Ramos (cell line): Measurements from ENCODE around the gene RIC1.
"Not testable (repeated sequence)": the region's sequence is repeated elsewhere in the genome, so short reads cannot be mapped to it uniquely, and the experiment has no call there.

Experiments
- in situ Hi-C: fragments of 300-500 bp; cut with MboI; formaldehyde crosslinking; loops from one replicate; pipeline ENCODE4 v1.14.3; 2022; ENCODE audit warnings: low sequenced_read_pairs; ENCODE audit not compliant: unreplicated experiment

The RIC1 gene

DNA sequence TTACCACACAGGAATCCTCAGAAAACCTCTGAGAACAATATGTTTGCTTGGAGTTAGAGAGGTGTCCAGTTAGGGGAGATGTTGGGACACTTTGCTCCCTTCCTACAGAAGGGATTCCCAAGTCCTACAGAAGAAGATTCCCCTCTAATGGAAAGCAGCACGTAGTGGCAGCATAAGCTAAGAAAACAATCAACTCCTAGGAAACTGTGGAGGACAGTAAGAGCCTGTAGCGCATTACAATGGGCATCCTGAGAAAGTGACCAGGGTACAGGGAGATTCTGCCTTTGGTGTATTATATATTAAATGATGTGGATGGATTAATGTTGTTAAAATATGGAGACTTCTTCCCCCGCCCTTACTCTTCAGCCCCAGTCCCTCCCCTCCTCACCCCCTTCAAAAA lies 13.9 kb upstream of the RIC1 start:
- in situ Hi-C loops, result no loop called here

DNA sequence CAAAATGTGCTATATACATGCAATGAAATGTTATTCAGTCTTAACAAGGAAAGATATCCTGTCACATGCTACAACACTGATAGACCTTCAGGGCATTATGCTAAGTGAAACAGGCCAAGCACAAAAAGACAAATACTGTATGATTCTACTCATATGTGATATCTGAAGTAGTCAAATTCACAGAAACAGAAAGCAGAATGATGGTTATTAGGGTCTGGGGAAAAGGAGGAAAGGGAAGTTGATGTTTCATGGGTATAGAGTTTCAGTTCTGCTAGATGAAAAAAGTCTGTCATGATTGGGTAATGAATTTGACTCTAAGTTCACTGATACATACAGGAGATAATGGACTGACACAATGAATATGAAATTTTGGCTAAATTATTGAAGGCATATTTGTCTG lies 11.2 kb upstream of the RIC1 start:
- in situ Hi-C loops, result no loop called here

DNA sequence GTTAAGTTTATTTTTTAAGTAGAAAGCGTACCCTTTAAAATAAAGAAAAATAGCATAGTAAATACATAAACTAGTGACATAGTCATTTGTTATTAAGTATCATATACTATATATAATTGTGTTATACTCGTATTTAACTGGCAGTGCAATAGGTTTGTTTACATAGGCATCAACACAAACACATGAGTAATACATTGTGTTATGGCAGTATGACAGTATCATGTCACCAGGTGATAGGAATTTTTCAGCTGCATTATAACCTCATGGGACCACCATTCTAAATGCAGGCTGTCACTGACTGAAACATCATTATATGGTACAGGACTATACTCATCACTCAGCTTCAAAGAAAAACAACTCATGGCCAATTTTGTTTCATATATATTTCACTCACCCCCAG lies 8.4 kb upstream of the RIC1 start:
- in situ Hi-C loops, result no loop called here

DNA sequence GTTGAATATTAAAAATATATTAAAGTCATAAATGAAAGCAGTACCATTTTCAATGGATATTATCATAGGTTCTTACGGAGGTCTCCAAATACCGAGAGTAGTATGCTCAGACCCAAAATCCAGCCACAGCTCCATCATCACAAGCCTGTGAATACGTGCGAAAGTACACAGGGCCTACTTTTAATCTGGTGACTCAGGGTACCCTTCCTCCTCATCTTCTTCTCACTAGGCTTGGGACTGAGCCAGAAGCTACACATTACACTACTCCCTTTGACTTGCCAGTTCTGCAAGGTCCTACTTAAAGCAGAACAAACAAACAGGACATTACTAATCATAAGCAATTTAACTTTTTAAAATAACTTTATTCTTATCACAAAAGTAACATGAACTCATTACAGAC lies 7.6 kb upstream of the RIC1 start:
- in situ Hi-C loops, result no loop called here

DNA sequence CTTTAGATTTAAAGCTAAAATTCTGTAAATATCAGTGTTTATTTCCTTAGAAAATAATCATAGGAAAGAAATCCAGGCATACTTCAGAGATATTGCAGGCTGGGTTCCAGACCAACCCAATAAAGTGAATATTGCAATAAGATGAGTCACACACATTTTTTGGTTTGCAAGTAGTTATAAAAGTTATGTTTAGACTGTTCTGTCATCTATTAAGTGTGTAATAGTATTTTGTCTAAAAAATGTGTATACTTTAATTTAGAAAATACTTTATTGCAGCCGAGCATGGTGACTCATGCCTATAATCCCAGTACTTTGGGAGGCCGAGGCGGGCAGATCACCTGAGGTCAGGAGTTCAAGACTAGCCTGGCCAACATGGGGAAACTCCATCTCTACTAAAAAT lies 6.9 kb upstream of the RIC1 start:
- in situ Hi-C loops, result no loop called here

GRCh38 chr9:5624655-5625054 lies 4.3 kb upstream of the RIC1 start:
- in situ Hi-C loops, result no loop called here

DNA sequence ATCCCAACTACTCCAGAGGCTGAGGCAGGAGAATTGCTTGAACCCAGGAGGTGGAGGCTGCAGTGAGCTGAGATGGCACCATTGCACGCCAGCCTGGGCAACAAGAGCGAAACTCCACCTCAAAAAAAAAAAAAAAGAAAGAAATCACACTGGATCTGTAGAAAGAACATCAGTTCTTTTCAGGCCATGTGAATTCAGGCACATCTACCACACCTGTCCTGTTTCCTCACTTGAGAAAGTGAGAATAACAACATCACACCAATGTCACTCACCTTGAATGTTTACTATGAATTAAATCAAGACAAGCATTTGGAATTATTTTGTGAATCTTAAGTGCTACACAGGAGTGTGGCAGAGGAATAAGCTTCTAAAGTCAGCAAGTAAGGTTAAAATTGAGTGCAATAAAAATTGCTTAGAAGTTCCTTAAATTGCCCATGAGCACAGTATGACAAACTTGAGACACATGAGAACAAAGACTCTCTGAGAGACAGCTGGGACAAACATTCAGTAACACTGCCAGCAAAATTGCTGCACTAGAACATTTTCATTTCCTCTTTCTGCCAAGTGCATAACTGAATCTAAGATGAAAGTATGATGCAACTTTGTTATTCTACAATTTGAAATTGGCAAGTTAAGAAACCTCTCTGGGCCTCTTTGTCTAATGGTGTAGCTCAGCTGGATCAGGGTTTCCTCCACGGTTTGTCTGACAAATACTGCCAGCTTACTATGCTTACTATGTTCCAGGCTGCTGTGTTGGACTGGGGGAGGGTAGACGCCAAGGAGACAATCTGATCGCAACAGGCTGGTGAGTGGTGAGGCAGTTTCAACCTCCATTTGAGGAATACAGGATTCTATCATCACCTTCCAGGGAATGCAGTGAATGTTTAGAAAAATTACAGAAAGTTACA lies 1.9 kb upstream of the RIC1 start:
- in situ Hi-C loops, result no loop called here

- in situ Hi-C loops, result not testable (repeated sequence)
Observed at GRCh38 chr9:5627686-5628085, 1.2 kb upstream of the RIC1 start.

DNA sequence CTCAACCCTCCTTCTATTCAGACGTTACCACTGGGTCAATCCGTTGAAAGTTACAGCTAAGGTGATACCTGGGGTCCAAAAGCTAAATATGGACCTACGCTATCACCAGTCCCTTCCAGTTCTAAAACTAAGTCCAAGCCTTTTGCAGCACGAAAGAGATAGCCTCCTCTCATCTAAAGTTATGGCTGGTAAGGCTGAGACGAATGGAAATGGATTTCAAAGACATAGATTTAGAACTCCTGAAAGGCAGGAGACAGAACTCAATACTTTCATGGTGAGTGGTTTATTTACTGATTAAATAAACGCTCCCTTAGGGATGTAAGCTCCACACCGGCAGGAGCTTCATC lies 751 bp upstream of the RIC1 start:
- in situ Hi-C loops, result no loop called here

DNA sequence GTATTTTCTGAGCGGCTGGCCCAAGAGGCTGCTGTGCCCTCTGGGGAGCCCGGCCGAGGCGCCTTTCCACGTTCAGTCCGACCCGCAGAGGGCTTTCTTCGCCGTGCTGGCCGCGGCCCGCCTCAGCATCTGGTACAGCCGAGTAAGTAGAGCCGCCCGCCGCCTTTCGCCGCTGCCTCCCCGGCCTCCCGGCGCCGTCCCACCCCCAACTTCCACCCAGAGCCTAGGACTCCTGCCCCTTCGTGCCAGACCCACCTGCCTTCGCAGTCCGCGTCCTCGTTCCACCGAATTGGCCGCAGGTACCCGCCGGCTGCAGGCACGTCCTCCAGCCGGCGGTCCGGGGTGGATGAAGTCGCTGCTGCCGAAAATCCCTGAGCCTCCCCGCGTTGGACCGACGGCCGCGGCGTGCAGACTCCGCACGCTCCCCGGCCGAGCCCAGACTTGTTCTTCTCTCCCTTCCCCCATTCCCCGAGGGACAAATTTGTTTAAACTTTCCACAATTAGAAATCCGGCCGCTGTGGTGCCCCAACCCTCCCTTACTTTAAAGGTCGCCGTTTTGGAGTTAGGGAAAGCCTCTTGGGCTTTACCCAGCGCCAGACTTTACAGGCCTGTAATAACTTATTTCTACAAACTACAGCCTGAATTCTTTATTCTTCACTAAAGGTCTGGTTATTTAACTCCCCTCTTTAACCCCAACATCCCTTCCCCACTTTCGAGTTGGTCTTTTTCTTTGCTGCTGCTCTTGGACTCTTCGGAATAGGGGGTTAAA lies 589 bp downstream of the RIC1 start:
- in situ Hi-C loops, result no loop called here

- in situ Hi-C loops, result no loop called here
Observed at GRCh38 chr9:5630081-5630507, 1.2 kb downstream of the RIC1 start.

- in situ Hi-C loops, result no loop called here
Observed at GRCh38 chr9:5631026-5631425, 2.1 kb downstream of the RIC1 start.

DNA sequence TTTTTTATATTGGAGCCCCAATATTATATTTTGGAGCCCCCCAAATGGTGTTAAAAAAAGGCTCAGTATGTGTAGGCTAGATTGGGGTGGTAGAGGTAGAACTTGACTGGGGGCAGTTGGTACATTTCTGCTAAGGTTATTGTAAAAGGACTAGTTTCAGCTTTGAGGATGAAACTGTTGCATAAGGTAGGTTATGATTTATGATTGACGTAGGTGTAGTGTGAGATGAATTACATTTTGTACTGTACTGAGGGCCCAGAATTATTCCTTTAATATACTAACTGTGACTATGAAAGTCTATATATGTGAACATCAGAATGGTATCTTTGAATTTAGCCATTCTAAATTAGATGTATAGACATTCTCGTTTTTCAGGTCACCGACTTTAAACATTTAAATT lies 3.6 kb downstream of the RIC1 start:
- in situ Hi-C loops, result no loop called here

GRCh38 chr9:5633243-5633642 lies 4.3 kb downstream of the RIC1 start:
- in situ Hi-C loops, result no loop called here

- in situ Hi-C loops, result no loop called here
Observed at GRCh38 chr9:5635390-5635789, 6.5 kb downstream of the RIC1 start.

DNA sequence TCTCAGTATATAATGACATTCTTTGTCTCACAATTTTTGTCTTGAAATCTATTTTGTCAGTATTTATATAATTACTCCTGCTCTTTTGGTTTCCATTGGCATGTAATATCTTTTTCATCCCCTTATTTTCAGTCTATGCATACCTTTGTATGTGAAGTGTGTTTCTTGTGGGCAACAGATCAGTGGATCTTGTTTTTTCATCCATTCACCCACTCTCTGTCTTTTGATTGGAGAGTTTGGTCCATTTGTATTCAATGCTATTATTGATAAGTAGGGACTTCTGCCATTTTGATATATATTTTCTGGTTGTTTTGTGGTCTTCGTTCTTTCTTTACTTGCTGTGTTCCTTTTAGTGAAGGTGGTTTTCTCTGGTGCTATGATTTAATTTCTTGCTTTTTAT lies 10.9 kb downstream of the RIC1 start:
- in situ Hi-C loops, result no loop called here

GRCh38 chr9:5642170-5642569 lies 13.3 kb downstream of the RIC1 start:
- in situ Hi-C loops, result no loop called here

DNA sequence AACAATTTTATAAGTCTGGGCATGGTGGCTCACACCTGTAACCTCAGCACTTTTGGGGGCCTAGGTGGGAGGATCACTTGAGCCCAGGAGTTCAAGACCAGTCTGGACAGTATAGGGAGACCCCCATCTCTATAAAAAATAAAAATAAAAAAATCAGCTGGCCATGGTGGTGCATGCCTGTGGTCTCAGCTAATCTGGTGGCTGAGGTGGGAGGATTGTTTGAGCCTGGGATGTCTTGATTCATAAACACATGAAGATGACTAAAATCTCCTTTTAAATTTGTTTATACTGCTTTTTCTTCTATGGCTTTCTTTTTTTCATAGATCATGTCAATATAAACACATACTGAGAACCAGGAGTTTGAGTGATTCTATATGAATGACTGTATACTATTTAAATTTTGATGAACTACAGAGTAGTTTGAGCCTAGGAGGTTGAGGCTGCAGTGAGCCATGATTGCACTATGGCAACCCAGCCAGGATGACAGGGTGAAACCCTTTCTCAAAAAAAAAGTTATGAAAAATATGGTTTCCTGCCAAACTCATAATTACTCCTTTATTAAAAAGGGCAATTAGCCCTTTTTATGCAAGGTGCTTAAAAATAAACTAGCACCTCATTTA lies 14.2 kb downstream of the RIC1 start:
- in situ Hi-C loops, result no loop called here

DNA sequence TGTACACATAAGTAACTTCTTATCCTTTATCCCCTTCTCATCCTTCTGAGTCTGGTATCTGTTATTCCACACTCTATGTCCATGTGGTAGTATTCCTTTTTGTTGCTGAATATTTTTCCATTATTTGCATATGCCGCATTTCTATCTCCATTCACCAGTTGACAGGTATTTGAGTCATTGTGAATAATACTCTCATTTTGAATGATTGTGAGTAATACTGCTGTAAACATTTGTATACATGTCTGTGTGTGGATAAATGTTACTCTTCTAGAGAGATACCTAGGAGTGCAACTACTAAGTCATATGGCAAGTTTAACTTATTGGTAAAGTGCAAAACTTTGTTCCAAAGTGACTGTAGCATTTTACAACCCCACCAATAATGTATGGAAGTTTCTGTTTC lies 15.6 kb downstream of the RIC1 start:
- in situ Hi-C loops, result no loop called here

DNA sequence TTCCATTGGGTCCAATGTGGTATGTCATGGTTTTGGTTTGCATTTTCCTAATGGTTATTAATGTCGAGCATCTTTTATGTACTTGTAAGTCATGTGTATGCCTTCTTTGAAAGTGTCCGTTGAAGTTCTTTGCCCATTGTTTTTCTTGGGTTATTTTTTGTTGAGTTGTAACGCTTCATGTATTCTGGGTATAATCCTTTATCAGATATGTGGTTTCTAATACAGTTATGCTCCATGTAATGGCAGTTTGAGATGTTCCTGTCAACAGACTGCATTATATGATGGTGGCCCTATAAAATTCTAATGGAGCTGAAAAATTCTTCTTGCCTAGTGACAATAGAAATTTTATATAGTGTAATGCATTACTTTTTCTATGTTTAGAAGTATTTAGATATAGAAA lies 17.2 kb downstream of the RIC1 start:
- in situ Hi-C loops, result no loop called here

DNA sequence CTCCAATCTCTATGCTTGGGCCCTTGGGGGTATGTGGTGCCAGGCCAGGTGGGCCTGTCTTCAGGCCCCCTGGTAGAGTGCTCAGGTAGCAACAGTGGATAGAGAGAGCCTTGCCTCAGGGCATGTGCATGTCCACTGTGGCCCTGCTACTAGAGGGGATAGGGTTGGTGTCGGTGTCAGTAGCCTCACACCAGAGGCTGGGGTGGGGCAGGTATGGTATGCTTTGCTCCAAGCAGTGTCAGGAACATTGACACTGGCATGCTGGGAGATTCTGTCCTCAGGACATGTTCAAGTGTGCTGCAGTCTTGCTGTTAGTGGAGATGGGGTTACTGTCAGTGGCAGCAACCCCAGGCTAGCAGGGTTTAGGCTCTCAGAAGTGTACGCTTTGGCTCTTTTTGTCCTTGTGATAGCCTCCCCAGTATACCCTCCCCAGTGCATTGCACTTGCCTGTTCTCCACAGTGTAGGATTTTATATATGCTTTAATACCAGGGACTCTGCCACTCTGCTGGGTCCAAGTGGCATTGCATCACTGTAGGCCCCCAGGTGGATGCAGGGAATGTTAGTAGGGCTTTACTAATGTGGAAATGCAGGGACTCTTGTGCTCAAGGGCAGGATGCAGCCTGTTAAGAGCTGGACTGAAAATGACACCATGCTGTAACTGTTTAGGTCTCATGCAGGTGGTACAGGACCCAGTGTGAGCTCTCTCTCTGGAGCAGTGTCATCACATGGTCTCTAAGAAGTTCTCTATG lies 21.6 kb downstream of the RIC1 start:
- in situ Hi-C loops, result no loop called here
